Uterus (tissue), 2 donors: Measurements from ENCODE around the gene ACOT9.

Source experiments
- POLR2A ChIP-seq, 2 donors: fragments of 450-650 bp; IDR thresholded peaks; one replicate each; pipeline ENCODE4 v1.6.1; 2016; ENCODE audit warnings: antibody characterized with exemption in 2 of 2, mild to moderate bottlenecking in 1 of 2, moderate library complexity in 1 of 2
- TF ChIP-seq, protein P1 (sequence below), 4 experiments: fragments of 200-600 bp in 2 of 4; fragments of 450-650 bp in 2 of 4; sonication (generic) in 2 of 4; IDR thresholded peaks; one replicate each; pipeline ENCODE4 v1.5.1; 2016 to 2019; ENCODE audit warnings: antibody characterized with exemption in 4 of 4, mild to moderate bottlenecking in 2 of 4, moderate library complexity in 1 of 4

DNA sequence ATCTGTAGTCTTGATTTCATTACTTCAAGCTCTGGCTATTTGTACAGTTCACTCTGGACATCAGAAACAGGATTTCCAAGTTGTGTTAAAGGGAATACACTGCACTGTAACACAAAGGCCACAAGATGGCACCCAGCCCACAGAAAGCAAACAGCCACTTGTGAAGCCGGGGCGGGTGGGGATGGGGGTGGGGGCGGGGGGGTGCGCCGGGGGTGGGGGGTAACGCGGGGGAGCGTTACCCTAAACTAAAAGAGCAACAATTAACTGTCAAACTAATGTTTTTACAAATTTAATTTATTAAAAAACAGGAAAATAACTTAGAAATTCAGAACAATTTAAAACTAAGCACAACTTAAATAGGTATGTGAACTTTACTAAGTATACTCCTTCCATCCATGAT, 48.5 kb downstream of the ACOT9 start:
- no peak for TF ChIP-seq POLR2A (IDR thresholded peaks at IDR 0.05)
- TF ChIP-seq, protein P1, sequence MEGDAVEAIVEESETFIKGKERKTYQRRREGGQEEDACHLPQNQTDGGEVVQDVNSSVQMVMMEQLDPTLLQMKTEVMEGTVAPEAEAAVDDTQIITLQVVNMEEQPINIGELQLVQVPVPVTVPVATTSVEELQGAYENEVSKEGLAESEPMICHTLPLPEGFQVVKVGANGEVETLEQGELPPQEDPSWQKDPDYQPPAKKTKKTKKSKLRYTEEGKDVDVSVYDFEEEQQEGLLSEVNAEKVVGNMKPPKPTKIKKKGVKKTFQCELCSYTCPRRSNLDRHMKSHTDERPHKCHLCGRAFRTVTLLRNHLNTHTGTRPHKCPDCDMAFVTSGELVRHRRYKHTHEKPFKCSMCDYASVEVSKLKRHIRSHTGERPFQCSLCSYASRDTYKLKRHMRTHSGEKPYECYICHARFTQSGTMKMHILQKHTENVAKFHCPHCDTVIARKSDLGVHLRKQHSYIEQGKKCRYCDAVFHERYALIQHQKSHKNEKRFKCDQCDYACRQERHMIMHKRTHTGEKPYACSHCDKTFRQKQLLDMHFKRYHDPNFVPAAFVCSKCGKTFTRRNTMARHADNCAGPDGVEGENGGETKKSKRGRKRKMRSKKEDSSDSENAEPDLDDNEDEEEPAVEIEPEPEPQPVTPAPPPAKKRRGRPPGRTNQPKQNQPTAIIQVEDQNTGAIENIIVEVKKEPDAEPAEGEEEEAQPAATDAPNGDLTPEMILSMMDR (IDR thresholded peaks at IDR 0.05) = peak; percentile 40 to 48 (median 42)
